Spleen (tissue), 3 donors: ENCODE data around the gene DEPDC1B.

Source experiments
- POLR2A ChIP-seq, 3 donors: fragments of 450-650 bp; IDR thresholded peaks; one replicate each; pipeline ENCODE4 v1.5.1; 2017; ENCODE audit warnings: antibody characterized with exemption in 3 of 3, mild to moderate bottlenecking in 1 of 3
- POLR2AphosphoS5 ChIP-seq, 3 donors: sonication (generic); formaldehyde crosslinking; IDR thresholded peaks; one replicate each; pipeline ENCODE4 v1.5.1; 2017; ENCODE audit warnings: antibody characterized with exemption in 3 of 3

GRCh38 chr5:60705144-60705543 lies 5.2 kb upstream of the DEPDC1B start:
- TF ChIP-seq POLR2AphosphoS5 (IDR thresholded peaks at IDR 0.05), result no peak
- TF ChIP-seq POLR2A (IDR thresholded peaks at IDR 0.05), result no peak
